Endothelial cell of umbilical vein (primary cell): ENCODE results near the gene LAMC1. TPM values are rescaled to one million over a fixed set of nuclear protein-coding genes. Genes with fewer than 3 reads are reported as not detected.

Experiments
- BruUV-seq: library from RNA; stranded (reverse); fragments of 400-500 nt; replicated peaks from 2 replicates; lab custom pipeline; 2021; lab: Mats Ljungman, UMichigan
- CTCF ChIA-PET: fragments of 300-600, 350-600 bp; sonication (Branson Sonifier 250); formaldehyde crosslinking; loops from one replicate; lab custom pipeline; 2021; ENCODE audit warnings: antibody characterized with exemption, inconsistent platforms; lab: Charles Lee
- POLR2A ChIA-PET: fragments of 300-600, 350-600 bp; sonication (Branson Sonifier 250); formaldehyde crosslinking; loops from one replicate; lab custom pipeline; 2021; ENCODE audit warnings: antibody characterized with exemption, inconsistent platforms; lab: Charles Lee
- DNase-seq: peaks from one replicate; pipeline ENCODE4 v3.0.0-alpha.2; 2011; ENCODE audit warnings: low read depth, low spot score
- FAIRE-seq: peaks from 2 replicates; lab custom pipeline; 2011; peaks lifted over from hg19 to GRCh38; lab: Jason Lieb, UNC
- H2AFZ ChIP-seq: 2 replicates; pipeline ENCODE4 v1.6.0; 2012; ENCODE audit warnings: low read depth, low read length, control low read depth, inconsistent platforms
- H3K27ac ChIP-seq: 2 replicates; pipeline ENCODE4 v1.5.1; 2011; ENCODE audit warnings: low read depth, mild to moderate bottlenecking, control low read depth, low read length, moderate library complexity; ENCODE audit not compliant: insufficient read depth
- H3K27me3 ChIP-seq, 2 experiments: 2 replicates each; pipeline versions ENCODE4 v1.6.0 to v1.6.1; 2011; ENCODE audit warnings: low read length in 2 of 2, mixed read lengths in 1 of 2; ENCODE audit not compliant: control insufficient read depth in 2 of 2, insufficient read depth in 2 of 2
- H3K36me3 ChIP-seq, 2 experiments: 2 replicates in 1 of 2; 3 replicates in 1 of 2; pipeline ENCODE4 v1.5.1; 2011; ENCODE audit warnings: low read length in 2 of 2, mild to moderate bottlenecking in 1 of 2, moderate library complexity in 1 of 2; ENCODE audit not compliant: control insufficient read depth in 2 of 2, insufficient read depth in 2 of 2; ENCODE audit errors: extremely low read depth in 1 of 2
- H3K4me1 ChIP-seq: 3 replicates; pipeline ENCODE4 v1.5.1; 2011; ENCODE audit warnings: mild to moderate bottlenecking, low read length; ENCODE audit not compliant: control insufficient read depth, insufficient read depth; ENCODE audit errors: extremely low read depth
- H3K4me2 ChIP-seq: 2 replicates; pipeline ENCODE4 v1.6.1; 2011; ENCODE audit warnings: low read length, control low read depth, mixed read lengths; ENCODE audit not compliant: insufficient read depth
- H3K4me3 ChIP-seq, 3 experiments: fragments of 200-600 bp in 1 of 3; sonication (generic), shearing (Covaris generic) in 1 of 3; replicated peaks in 1 of 3; 2 replicates each; pipeline ENCODE4 v1.5.1; 2011 to 2016; ENCODE audit warnings: control low read depth in 3 of 3, low read length in 3 of 3, mild to moderate bottlenecking in 2 of 3, inconsistent platforms in 1 of 3, low read depth in 1 of 3, moderate library complexity in 1 of 3; ENCODE audit not compliant: insufficient read depth in 1 of 3
- H3K79me2 ChIP-seq: 2 replicates; pipeline ENCODE4 v1.6.0; 2012; ENCODE audit warnings: low read length, inconsistent platforms; ENCODE audit not compliant: control insufficient read depth, insufficient read depth
- H3K9ac ChIP-seq: replicated peaks from 2 replicates; pipeline ENCODE3; 2011; ENCODE audit warnings: low read length, control low read depth; ENCODE audit not compliant: insufficient read depth; ENCODE audit errors: extremely low read depth
- H3K9me1 ChIP-seq: replicated peaks from 3 replicates; pipeline ENCODE4 v1.6.0; 2011; ENCODE audit warnings: mild to moderate bottlenecking, low read length; ENCODE audit not compliant: control insufficient read depth, insufficient read depth; ENCODE audit errors: extremely low read depth
- H3K9me3 ChIP-seq: replicated peaks from 2 replicates; pipeline ENCODE4 v1.5.1; 2012; ENCODE audit warnings: low read length, inconsistent platforms; ENCODE audit not compliant: control insufficient read depth, insufficient read depth
- H4K20me1 ChIP-seq: replicated peaks from 2 replicates; pipeline ENCODE3; 2011; ENCODE audit warnings: mild to moderate bottlenecking, low read length; ENCODE audit not compliant: control insufficient read depth, insufficient read depth; ENCODE audit errors: extremely low read depth
- EZH2 ChIP-seq: IDR thresholded peaks from 2 replicates; pipeline ENCODE4 v1.6.1; 2012; ENCODE audit warnings: borderline replicate concordance, low read depth, mild to moderate bottlenecking, moderate library complexity, low read length, inconsistent platforms; ENCODE audit not compliant: severe bottlenecking
- FOS ChIP-seq: IDR thresholded peaks from 2 replicates; pipeline ENCODE4 v1.6.1; 2011; ENCODE audit warnings: mild to moderate bottlenecking, low read length, moderate library complexity, borderline replicate concordance; ENCODE audit not compliant: insufficient read depth
- GATA2 ChIP-seq: IDR thresholded peaks from 2 replicates; pipeline ENCODE4 v1.7.0; 2011; ENCODE audit warnings: low read depth, mild to moderate bottlenecking, moderate library complexity, mixed read lengths, low read length; ENCODE audit not compliant: insufficient read length, insufficient read depth
- JUN ChIP-seq: IDR thresholded peaks from 2 replicates; pipeline ENCODE4 v1.6.1; 2011; ENCODE audit warnings: borderline replicate concordance, low read depth; ENCODE audit not compliant: insufficient read length, insufficient read depth
- MYC ChIP-seq: IDR thresholded peaks from one replicate; pipeline ENCODE4 v1.6.1; 2011; ENCODE audit warnings: mild to moderate bottlenecking, low read depth, low read length
- POLR2A ChIP-seq: IDR thresholded peaks from 2 replicates; pipeline ENCODE4 v1.6.1; 2012; ENCODE audit warnings: low read depth, mild to moderate bottlenecking, control low read depth, low read length
- POLR2AphosphoS5 ChIP-seq: IDR thresholded peaks from 2 replicates; pipeline ENCODE4 v1.6.1; 2012; ENCODE audit warnings: low read depth, mild to moderate bottlenecking, control low read depth, low read length, moderate library complexity; ENCODE audit not compliant: insufficient read depth
- dilution Hi-C: fragments of 300-500 bp; cut with MboI; formaldehyde crosslinking; loops from one replicate; pipeline ENCODE4 v1.15.0; 2019; ENCODE audit warnings: low sequenced_read_pairs; ENCODE audit not compliant: extremely low pct_ligation_motif_present
- intact Hi-C: fragments of 100-400 bp; cut with micrococcal nuclease; formaldehyde crosslinking; loops from one replicate; pipeline ENCODE4 v1.10.0; 2022
- polyA plus RNA-seq, 4 experiments: library from polyadenylated mRNA; depleted of rRNA in 3 of 4; stranded (reverse) in 3 of 4; unstranded in 1 of 4; fragments of >200 nt; gene quantifications; 2 replicates each; pipeline versions ENCODE4 v1.2.1 to v1.2.3, GENCODE V29; 2011 to 2012; ENCODE audit warnings: missing spikeins in 1 of 4
- total RNA-seq: library from RNA; stranded (reverse); gene quantifications from 2 replicates; pipeline ENCODE4 v1.2.3, GENCODE V29; 2021
- TF ChIP-seq, protein P1 (sequence below): IDR thresholded peaks from 2 replicates; pipeline ENCODE4 v1.6.1; 2011; ENCODE audit not compliant: insufficient read depth, insufficient read length
- TF ChIP-seq, protein P2 (sequence below), 2 donors: IDR thresholded peaks; 1 replicate in 1 of 2; 2 replicates in 1 of 2; pipeline ENCODE4 v1.5.1; 2011; ENCODE audit warnings: low read length in 2 of 2, mild to moderate bottlenecking in 2 of 2, moderate library complexity in 2 of 2, control low read depth in 1 of 2, inconsistent platforms in 1 of 2, low read depth in 1 of 2; ENCODE audit not compliant: insufficient read depth in 1 of 2; ENCODE audit errors: extremely low read depth in 1 of 2

The LAMC1 gene
- total and polyA plus RNA-seq, 2 donors (not counting 3 experiments of a cell fraction or from before 2014, with no cell fraction given), result 92.5 to 216 TPM

DNA sequence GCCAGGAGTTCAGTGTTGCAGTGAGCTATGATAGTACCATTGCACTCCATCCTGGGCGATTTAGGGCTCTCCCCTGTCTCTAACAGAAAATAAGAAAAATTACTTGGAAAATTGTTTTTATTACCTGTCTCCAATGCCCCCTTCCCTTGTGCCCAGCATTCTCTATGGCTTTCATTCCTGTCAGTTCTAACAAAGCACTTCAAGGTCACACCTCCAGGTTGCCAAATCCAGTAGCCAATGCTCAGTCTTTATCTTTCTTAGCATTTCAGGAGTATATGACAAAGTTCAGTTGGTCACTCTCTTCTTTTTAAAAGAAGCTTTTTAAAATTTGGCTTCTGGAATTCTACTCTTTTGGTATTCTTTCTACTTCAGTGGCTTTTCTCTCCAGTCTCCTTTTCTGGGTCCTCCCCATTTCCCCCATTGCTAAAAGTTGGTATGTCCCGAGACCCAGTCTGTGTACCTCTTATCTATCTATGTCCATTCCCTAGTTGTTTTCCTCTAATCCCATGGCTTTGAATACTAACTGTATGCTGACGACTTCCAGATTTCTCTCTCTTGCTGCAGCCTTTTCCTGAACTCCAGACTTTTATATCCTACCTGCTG is 69.9 kb downstream of the LAMC1 start:
- no peak overlapping the region for H3K27ac ChIP-seq
- DNase-seq (no peak), FAIRE-seq (no peak)
- no peaks in the 10 kb centered on the region for H3K9me1 ChIP-seq
- dilution Hi-C loops (no loop called here), intact Hi-C loops (no loop called here)
- TF ChIP-seq MYC (no peak), JUN (no peak), FOS (no peak), GATA2 (no peak), EZH2 (no peak), POLR2A (no peak), POLR2AphosphoS5 (no peak)
- TF ChIP-seq, protein P1, sequence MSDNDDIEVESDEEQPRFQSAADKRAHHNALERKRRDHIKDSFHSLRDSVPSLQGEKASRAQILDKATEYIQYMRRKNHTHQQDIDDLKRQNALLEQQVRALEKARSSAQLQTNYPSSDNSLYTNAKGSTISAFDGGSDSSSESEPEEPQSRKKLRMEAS, result no peak
- TF ChIP-seq, protein P2, sequence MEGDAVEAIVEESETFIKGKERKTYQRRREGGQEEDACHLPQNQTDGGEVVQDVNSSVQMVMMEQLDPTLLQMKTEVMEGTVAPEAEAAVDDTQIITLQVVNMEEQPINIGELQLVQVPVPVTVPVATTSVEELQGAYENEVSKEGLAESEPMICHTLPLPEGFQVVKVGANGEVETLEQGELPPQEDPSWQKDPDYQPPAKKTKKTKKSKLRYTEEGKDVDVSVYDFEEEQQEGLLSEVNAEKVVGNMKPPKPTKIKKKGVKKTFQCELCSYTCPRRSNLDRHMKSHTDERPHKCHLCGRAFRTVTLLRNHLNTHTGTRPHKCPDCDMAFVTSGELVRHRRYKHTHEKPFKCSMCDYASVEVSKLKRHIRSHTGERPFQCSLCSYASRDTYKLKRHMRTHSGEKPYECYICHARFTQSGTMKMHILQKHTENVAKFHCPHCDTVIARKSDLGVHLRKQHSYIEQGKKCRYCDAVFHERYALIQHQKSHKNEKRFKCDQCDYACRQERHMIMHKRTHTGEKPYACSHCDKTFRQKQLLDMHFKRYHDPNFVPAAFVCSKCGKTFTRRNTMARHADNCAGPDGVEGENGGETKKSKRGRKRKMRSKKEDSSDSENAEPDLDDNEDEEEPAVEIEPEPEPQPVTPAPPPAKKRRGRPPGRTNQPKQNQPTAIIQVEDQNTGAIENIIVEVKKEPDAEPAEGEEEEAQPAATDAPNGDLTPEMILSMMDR (IDR thresholded peaks at IDR 0.05; ENCODE audit: extremely low read depth in 1 of 2, insufficient read depth in 1 of 2, low read depth in 1 of 2, low read length in 2 of 2), result no peak
- no peaks in the 10 kb centered on the region for H3K36me3 ChIP-seq
- no peaks in the 10 kb centered on the region for H3K27me3 ChIP-seq
- H4K20me1 ChIP-seq, result peaks cover 5% of the 10 kb centered on the region
- BruUV-seq, result no TSS peak
- no peak overlapping the region for H3K4me2 ChIP-seq
- ChIA-PET CTCF (interaction anchor here (0.9 to 1.3 kb wide), 2 partner anchors 12 to 130 kb away, joined by 3 to 4 read pairs; no protein-coding TSS in a partner anchor), POLR2A (no interaction called here)
- no peak overlapping the region for H3K4me3 ChIP-seq
- H2AFZ ChIP-seq, result no peak overlapping the region
- no peaks in the 10 kb centered on the region for H3K9me3 ChIP-seq
- no peaks in the 10 kb centered on the region for H3K4me1 ChIP-seq
- H3K9ac ChIP-seq, result no peak overlapping the region
- peaks cover 95% of the 10 kb centered on the region for H3K79me2 ChIP-seq
